SK-N-SH treated with all-trans-retinoic acid at 6 μM for 48 hours (cell line): ENCODE results near the gene HCN2.

ENCODE experiments used
- ATAC-seq: fragments of 200-7000 bp; cut with Tn5 transposase; 3 replicates; pipeline ENCODE4 v1.9.1; 2020; ENCODE audit warnings: mild to moderate bottlenecking, moderate library complexity
- ARNTL ChIP-seq: fragments of 450-650 bp; formaldehyde crosslinking; IDR thresholded peaks from 2 replicates; pipeline ENCODE4 v1.5.0; 2020; ENCODE audit warnings: low read depth, mild to moderate bottlenecking, moderate library complexity, borderline replicate concordance
- BACH2 ChIP-seq: fragments of 250-450 bp; sonication (Bioruptor Pico); IDR thresholded peaks from 2 replicates; pipeline ENCODE4 v1.9.0; 2021; ENCODE audit warnings: mild to moderate bottlenecking, borderline replicate concordance
- CSDC2 ChIP-seq: fragments of 250-450 bp; sonication (Bioruptor Pico); IDR thresholded peaks from 2 replicates; pipeline ENCODE4 v1.5.0; 2020; ENCODE audit warnings: mild to moderate bottlenecking, moderate library complexity
- GLIS3 ChIP-seq: fragments of 250-450 bp; sonication (Bioruptor Pico); IDR thresholded peaks from 2 replicates; pipeline ENCODE4 v1.5.0; 2020; ENCODE audit warnings: mild to moderate bottlenecking, moderate library complexity
- ISL1 ChIP-seq: fragments of 250-450 bp; sonication (Bioruptor Pico); IDR thresholded peaks from 2 replicates; pipeline ENCODE4 v2.1.2; 2022; ENCODE audit warnings: mild to moderate bottlenecking, moderate library complexity
- PPARA ChIP-seq: fragments of 250-450 bp; sonication (Bioruptor Pico); IDR thresholded peaks from 2 replicates; pipeline ENCODE4 v1.5.0; 2020; ENCODE audit warnings: mild to moderate bottlenecking, borderline replicate concordance
- RARB ChIP-seq: fragments of 250-450 bp; sonication (Bioruptor Pico); IDR thresholded peaks from 2 replicates; pipeline ENCODE4 v1.8.0; 2021; ENCODE audit warnings: mild to moderate bottlenecking, moderate library complexity
- SNAI2 ChIP-seq: fragments of 250-450 bp; sonication (Bioruptor Pico); IDR thresholded peaks from 2 replicates; pipeline ENCODE4 v1.5.0; 2020; ENCODE audit warnings: mild to moderate bottlenecking, moderate library complexity
- TOX ChIP-seq: fragments of 250-450 bp; sonication (Bioruptor Pico); IDR thresholded peaks from 2 replicates; pipeline ENCODE4 v1.8.0; 2021; ENCODE audit warnings: mild to moderate bottlenecking, moderate library complexity, borderline replicate concordance
- TSHZ2 ChIP-seq: fragments of 250-450 bp; sonication (Bioruptor Pico); IDR thresholded peaks from 2 replicates; pipeline ENCODE4 v1.5.0; 2020; ENCODE audit warnings: mild to moderate bottlenecking, moderate library complexity
- ZC3H10 ChIP-seq: fragments of 250-450 bp; sonication (Bioruptor Pico); IDR thresholded peaks from 2 replicates; pipeline ENCODE4 v1.5.1; 2021; ENCODE audit warnings: mild to moderate bottlenecking, moderate library complexity
- ZNF70 ChIP-seq: fragments of 450-650 bp; formaldehyde crosslinking; IDR thresholded peaks from 2 replicates; pipeline ENCODE4 v1.5.0; 2020; ENCODE audit warnings: mild to moderate bottlenecking, moderate library complexity
- TF ChIP-seq, protein P1 (sequence below): fragments of 250-450 bp; sonication (Bioruptor Pico); IDR thresholded peaks from 2 replicates; pipeline ENCODE4 v1.8.0; 2020; ENCODE audit warnings: mild to moderate bottlenecking, moderate library complexity, borderline replicate concordance

The HCN2 gene

DNA sequence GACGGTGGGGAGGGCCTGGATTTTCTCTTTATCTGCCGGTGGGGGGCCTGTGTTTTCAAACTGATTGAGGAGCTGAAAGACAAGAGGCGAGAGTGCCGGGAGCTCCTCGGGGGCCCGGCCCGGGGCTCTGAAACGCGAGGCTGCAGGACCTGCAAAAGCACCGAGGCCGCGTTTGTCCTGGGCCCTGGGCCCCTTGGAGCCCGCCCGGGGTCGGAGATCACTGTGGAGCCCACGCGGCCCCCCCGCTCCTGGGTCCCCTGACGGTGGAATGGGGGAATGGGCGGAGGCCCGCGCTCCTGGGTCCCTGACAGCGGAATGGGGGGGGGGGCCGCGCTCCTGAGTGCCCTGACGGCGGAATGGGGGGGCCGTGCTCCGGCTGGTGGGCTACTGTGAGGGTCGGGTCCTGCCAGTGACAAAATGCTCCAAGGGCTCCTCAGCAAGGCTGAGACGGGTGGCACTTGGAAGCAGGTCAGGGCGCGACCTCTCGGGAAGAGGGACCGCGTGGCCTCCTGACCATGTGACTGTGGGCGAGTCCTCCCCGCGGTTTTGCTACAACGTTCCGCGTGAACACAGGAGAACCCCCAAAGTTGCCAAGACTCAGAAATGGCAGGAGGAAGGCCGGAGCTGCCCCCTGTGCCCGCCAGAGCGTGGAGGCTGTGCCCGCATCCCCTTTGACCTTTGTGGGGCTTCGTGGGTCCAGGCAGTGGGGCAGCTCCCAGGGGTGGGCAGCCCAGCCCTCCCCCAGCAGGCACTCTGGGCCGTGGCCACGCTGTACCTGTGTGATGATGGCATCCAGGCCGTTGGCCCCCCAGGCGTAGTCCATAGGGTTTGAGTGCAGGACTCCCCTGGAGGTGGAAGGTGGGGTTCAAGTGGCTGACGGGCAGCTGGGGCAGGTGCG is 59.5 kb downstream of the HCN2 start (continued):
- TF ChIP-seq, protein P1, sequence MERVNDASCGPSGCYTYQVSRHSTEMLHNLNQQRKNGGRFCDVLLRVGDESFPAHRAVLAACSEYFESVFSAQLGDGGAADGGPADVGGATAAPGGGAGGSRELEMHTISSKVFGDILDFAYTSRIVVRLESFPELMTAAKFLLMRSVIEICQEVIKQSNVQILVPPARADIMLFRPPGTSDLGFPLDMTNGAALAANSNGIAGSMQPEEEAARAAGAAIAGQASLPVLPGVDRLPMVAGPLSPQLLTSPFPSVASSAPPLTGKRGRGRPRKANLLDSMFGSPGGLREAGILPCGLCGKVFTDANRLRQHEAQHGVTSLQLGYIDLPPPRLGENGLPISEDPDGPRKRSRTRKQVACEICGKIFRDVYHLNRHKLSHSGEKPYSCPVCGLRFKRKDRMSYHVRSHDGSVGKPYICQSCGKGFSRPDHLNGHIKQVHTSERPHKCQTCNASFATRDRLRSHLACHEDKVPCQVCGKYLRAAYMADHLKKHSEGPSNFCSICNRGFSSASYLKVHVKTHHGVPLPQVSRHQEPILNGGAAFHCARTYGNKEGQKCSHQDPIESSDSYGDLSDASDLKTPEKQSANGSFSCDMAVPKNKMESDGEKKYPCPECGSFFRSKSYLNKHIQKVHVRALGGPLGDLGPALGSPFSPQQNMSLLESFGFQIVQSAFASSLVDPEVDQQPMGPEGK (CRISPR knock-in tag) = no peak
- TF ChIP-seq RARB (CRISPR knock-in tag) = no peak
- TF ChIP-seq, all 23 proteins: peak for 0

- no peak for ATAC-seq
- no peak for TF ChIP-seq PPARA (CRISPR knock-in tag)
- TF ChIP-seq CSDC2 = no peak
- TF ChIP-seq ISL1 (CRISPR knock-in tag) = no peak
- no peak for TF ChIP-seq GLIS3 (CRISPR knock-in tag)
- no peak for TF ChIP-seq BACH2 (CRISPR knock-in tag)
- TF ChIP-seq RARB (CRISPR knock-in tag) = no peak
- TF ChIP-seq ZC3H10 (CRISPR knock-in tag) = no peak
These were observed 60.4 kb downstream of the HCN2 start for GRCh38 chr19:650121-650520.

- no peak for TF ChIP-seq ZC3H10 (CRISPR knock-in tag)
- no peak for TF ChIP-seq ZNF70 (CRISPR knock-in tag)
- TF ChIP-seq ARNTL (CRISPR knock-in tag) = no peak
- TF ChIP-seq SNAI2 (CRISPR knock-in tag) = no peak
- no peak for TF ChIP-seq PPARA (CRISPR knock-in tag)
These were observed 61.6 kb downstream of the HCN2 start for GRCh38 chr19:651114-651818.

DNA sequence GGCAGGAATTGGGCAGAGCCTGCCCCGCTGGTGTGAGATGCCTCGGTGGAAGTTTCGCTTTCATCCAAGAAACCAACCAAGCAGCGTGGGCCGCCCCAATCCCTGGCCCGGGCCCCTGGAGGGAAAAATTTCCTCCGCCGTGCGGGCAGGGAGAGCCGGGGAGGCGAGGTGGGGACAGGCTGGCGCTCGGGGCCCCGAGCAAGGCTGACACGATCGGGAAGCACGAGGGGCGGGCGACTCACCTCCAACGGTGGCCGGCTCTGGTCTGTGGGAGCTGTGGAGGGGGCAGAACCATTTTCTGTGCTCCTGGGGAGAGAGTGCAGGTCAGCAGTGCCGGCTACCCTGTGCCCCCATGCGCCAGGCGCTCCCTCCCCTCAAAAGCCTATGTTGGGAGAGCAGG is 62.3 kb downstream of the HCN2 start:
- TF ChIP-seq PPARA (CRISPR knock-in tag) = no peak
- no peak for ATAC-seq

More at GRCh38 chr19:651114-651818, 61.6 kb downstream of the HCN2 start:
- no peak for ATAC-seq

DNA sequence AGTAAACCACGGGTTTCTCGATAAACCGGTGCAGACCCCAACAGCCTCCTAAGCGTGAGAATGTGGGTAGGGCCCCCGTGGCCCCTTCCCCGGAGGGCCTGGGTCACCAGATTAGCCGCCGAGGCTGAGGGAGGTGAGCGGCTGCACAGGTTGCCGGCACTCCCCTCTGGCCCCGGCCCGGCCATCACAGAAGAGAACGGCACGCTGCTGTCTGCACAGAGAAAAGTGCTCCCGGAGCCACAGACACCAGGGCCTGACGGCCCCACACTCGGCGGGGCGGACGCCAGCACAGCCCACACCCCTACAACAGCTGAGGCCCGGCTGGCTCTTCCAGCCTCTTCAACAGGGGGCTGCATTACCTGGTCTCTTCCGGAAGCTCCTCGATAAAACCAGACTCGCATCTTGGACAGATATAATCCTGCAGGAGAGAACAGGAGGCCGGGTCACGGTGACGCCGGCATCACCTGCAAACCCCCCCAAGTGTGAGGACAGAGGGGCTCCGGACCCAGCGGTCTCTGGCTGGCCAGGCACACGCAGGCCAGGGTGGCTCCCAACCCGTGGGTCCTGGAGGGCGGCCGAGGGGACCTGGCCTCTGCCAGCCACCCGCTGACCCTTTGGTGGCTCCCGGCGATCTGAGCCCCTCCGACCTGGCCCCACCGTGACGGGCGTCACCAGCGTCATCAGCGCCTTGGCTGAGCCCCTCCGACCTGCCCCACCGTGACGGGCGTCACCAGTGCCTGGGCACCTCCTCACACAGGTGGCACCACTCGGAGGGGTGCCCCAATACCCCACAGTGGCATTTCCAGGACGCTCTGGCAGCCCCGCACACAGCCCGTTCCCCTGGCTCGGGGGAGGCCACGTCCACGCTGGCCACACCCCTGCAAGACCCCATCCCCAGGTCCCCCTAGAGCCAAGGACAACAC is 63.0 kb downstream of the HCN2 start:
- TF ChIP-seq, protein P1 (CRISPR knock-in tag) = no peak
- TF ChIP-seq PPARA (CRISPR knock-in tag) (no peak), BACH2 (CRISPR knock-in tag) (no peak), ZNF70 (CRISPR knock-in tag) (no peak), TOX (CRISPR knock-in tag) (no peak), CSDC2 (no peak), RARB (CRISPR knock-in tag) (no peak), TSHZ2 (CRISPR knock-in tag) (no peak)
- ATAC-seq = no peak
